ENCODE data around the gene CDK16. TPM values are rescaled to one million over a fixed set of nuclear protein-coding genes. Genes with fewer than 3 reads are reported as not detected.

Gene CDK16
- total RNA-seq, 2 experiments from 2014 or later: 48.7 to 54.2 TPM

DNA sequence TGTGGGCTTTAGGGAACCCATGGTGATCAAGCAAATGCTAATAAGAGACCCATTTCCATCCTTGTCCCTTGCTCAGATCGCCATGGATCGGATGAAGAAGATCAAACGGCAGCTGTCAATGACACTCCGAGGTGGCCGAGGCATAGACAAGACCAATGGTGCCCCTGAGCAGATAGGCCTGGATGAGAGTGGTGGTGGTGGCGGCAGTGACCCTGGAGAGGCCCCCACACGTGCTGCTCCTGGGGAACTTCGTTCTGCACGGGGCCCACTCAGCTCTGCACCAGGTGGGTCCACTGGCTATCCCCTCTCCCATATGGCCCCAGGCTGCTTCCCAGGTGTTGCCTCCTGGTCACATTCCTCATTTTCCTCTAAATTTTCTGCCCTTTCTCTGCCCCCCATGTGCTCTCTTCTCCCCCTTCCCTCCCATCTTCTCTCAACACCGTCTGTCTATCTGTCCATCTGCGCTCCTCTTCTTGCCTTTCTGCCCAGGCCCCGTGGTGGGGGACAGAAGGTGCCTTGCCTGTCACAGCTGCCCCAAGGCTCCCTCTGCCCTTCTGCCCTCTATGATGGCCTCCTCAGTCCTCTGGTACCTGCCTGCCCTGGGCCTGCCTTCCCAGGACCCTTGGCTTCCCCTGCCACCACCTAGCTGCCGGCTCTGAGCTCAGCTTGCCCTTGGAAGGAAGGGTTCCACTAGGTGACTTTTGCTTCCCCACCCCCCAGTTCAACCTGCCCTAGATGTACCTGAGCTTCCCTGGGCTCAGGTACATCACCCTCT is 5.2 kb downstream of the CDK16 start:
- CTCF ChIA-PET: no interaction called here
- POLR2A ChIA-PET: interaction anchor here (1.3 kb wide), 1 partner anchor 10 kb away, joined by 6 read pairs; the partner anchor contains the start of gene USP11

DNA sequence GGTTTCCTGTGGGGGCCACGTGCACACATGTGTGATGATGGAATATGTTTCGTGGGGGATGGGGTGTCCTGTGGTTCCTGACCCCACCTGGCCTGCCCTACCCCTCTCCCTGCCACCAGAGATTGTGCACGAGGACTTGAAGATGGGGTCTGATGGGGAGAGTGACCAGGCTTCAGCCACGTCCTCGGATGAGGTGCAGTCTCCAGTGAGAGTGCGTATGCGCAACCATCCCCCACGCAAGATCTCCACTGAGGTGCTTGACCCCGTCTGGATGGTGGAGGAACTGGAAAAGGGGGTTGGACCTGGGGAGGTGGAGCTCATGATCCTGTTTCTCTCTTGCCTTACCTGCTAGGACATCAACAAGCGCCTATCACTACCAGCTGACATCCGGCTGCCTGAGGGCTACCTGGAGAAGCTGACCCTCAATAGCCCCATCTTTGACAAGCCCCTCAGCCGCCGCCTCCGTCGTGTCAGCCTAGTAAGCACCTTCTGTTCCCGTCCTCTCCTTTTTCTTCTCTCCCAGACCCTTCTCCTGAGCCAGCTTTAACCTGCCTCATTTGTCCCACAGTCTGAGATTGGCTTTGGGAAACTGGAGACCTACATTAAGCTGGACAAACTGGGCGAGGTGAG is 5.9 kb downstream of the CDK16 start:
- ChIA-PET POLR2A (interaction anchor here (1.3 kb wide), 1 partner anchor 9 kb away, joined by 6 read pairs; the partner anchor contains the start of gene USP11), CTCF (no interaction called here)

DNA sequence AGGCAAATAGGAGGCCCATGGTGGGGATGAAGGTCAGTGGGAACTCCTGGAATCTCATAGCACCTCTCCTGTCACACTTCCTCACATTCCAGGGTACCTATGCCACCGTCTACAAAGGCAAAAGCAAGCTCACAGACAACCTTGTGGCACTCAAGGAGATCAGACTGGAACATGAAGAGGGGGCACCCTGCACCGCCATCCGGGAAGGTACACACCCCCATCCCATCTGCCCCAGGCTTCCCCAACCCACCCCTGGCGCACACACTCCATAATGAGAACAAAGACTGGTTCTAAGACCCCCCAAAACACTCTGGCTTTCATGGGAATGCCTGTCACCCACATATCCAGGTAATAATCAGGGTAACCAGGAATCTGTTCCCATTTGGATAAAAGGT is 6.4 kb downstream of the CDK16 start:
- ChIA-PET CTCF (no interaction called here), POLR2A (interaction anchor here (1.3 kb wide), 1 partner anchor 8 kb away, joined by 6 read pairs; the partner anchor contains the start of gene USP11)

DNA sequence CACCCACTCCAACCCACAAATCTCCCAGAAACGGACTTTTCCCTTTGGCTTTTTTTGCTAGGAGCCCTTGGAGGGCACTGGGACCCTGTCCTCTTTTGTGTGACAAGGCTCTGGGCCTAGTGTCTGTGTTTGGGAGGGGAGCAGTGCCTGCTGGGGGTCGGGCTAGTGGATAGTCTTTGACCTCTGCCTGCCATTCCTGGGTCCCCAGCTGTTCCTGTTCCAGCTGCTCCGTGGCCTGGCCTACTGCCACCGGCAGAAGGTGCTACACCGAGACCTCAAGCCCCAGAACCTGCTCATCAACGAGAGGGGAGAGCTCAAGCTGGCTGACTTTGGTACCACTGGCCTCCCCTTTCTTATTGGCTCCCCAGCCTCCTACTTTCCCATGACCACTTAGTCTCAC is 7.6 kb downstream of the CDK16 start:
- CTCF ChIA-PET: no interaction called here
- POLR2A ChIA-PET: no interaction called here

DNA sequence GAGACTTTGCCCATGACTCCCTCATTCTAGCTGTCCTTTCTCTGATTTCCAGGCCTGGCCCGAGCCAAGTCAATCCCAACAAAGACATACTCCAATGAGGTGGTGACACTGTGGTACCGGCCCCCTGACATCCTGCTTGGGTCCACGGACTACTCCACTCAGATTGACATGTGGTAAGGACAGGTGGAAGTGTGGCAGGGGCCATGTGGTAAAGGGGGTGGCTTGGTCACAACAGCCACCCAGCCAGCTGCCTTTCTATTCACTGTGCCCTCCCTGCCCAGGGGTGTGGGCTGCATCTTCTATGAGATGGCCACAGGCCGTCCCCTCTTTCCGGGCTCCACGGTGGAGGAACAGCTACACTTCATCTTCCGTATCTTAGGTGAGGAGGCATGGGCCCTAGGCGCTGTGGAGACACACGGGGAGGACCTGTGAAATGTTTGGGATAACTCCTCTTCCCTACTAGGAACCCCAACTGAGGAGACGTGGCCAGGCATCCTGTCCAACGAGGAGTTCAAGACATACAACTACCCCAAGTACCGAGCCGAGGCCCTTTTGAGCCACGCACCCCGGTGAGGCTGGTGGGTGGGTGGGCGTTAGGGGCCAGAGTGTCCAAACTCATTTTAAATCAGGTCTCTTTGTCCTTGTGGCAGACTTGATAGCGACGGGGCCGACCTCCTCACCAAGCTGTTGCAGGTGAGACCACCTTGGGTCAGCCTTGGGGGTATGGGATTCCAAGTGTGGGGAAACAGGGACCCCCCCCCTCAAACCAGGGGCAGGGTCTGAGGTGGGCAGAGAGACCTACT is 8.3 kb downstream of the CDK16 start:
- POLR2A ChIA-PET: no interaction called here
- CTCF ChIA-PET: no interaction called here

GRCh38 chrX:47227334-47227583 is 8.8 kb downstream of the CDK16 start:
- ChIA-PET POLR2A (no interaction called here), CTCF (no interaction called here)

DNA sequence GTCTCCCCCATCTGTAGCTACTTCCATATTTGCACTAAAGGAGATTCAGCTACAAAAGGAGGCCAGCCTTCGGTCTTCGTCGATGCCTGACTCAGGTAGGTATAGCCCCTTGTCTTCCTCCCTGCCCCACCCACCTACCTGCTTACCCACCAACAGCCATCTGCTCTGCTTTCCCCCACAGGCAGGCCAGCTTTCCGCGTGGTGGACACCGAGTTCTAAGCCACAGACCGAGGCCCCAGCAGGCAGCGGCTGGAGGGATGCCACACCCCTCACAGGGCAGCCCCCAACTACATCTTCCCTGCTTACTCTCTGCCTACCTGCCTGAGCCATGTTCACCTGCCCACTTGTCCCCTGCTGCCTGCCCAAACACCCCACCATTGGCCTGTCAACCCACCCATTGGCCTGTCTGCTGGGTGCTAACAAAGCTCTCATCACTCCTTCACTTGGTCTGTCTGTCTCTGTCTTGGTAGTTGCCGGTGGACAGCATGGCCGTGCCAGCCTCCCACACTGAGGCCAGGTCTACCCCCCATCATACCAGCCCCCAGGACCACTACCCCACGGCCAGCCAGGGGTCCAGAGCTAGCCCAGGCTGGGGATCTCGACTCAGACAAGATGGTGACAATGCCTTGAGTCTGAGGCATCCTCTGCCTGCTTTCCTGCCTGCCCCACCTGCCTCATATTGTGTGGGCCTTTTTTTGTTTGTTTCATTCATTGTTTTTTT is 10.2 kb downstream of the CDK16 start:
- CTCF ChIA-PET: no interaction called here
- POLR2A ChIA-PET: no interaction called here

GRCh38 chrX:47229427-47229826 is 10.9 kb downstream of the CDK16 start:
- CTCF ChIA-PET: no interaction called here
- POLR2A ChIA-PET: no interaction called here

DNA sequence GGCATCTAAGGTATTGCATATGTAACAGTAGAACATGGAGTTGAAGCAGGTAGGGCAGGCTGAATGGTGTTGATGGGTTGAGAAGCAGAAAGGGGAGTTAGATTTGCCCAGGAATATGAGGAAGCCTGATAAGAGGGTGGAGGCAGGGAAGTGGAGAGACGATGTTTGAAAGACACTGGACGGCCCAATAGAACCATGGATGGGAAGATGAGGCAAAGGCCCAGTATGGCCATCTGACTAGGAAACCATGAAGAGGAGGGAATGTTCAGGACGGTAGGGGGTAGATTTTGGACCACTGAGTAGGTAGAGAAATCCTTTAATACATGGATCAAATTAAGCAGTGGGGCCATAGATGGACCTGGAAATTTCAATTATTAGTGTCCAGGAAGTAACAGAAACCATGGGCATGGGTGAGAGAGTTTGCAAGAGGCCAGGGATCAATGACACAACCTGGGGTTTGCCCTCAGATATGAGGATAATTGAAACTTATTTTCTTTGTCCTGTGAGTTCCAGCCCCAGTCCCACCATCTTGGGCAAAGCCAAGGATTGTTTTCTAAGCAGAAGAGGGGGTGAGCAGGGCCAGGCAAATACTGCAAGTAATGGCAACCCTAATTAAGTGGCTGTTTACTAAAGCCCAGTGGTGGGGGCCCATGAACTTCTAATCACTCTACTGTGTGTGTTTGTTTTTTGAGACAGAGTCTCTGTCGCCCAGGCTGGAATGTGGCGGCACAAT is 11.8 kb downstream of the CDK16 start:
- CTCF ChIA-PET: no interaction called here
- POLR2A ChIA-PET: no interaction called here

- POLR2A ChIA-PET: no interaction called here
- CTCF ChIA-PET: no interaction called here
Measured at GRCh38 chrX:47231167-47231566, 12.7 kb downstream of the CDK16 start.

DNA sequence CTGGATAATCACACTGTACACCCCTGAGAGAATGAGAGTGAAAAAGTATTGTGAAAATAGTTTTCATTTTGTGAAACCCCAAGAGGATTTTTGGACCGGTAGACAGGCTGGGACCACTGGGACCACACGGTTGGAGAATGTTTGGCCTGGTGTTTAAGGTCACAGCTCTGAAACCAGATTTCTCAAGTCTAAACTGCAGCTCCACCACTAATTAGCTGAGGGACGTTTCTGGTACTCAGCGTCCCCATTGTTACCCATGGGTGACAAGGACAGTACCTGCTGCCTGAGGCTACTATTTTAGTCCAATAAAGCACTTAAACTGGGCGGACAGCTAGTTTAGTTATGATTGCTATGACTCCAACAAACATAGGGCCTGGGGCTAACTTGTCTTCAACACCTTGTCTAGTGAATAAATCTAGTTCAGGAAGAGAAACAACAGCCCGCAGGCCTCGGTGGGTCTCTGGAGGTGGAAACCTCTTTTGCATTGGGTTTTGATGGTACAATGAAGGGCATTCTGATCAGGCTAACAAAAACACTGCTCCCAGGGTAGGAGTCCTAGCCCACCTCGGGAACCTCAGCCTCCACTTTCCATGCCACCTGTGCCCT is 13.8 kb downstream of the CDK16 start:
- ChIA-PET CTCF (interaction anchor here (1.0 kb wide), 1 partner anchor 152 kb away, joined by 3 read pairs; no protein-coding TSS in a partner anchor), POLR2A (interaction anchor here (0.7 to 1.6 kb wide), 3 partner anchors 14 to 41 kb away, joined by 3 to 13 read pairs (median 3); partner anchors contain the start of gene CDK16)

DNA sequence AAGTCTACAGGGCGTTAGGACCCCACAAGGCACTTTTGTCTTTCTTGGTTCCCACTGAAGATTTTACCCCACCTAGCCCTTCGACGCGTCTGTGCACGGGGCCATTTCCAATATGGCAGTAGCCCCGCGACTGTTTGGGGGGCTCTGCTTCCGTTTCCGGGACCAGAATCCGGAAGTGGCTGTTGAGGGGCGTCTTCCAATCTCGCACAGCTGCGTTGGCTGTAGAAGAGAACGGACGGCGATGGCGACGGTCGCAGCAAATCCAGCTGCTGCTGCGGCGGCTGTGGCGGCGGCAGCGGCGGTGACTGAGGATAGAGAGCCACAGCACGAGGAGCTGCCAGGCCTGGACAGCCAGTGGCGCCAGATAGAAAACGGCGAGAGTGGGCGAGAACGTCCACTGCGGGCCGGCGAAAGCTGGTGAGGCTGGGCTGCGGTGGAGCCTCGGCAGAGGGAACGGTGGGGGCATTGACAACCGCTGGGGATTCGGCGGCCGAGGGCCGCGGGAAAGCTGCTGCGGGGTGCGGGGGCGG is 14.4 kb downstream of the CDK16 start, which contains the start of gene USP11:
USP11 (plus strand) TSS at position 207 of the 530 bp plus-strand sequence; CDS start at position 242, 35 bp downstream.
- CTCF ChIA-PET: interaction anchor here (1.0 kb wide), 1 partner anchor 152 kb away, joined by 3 read pairs; no protein-coding TSS in a partner anchor

DNA sequence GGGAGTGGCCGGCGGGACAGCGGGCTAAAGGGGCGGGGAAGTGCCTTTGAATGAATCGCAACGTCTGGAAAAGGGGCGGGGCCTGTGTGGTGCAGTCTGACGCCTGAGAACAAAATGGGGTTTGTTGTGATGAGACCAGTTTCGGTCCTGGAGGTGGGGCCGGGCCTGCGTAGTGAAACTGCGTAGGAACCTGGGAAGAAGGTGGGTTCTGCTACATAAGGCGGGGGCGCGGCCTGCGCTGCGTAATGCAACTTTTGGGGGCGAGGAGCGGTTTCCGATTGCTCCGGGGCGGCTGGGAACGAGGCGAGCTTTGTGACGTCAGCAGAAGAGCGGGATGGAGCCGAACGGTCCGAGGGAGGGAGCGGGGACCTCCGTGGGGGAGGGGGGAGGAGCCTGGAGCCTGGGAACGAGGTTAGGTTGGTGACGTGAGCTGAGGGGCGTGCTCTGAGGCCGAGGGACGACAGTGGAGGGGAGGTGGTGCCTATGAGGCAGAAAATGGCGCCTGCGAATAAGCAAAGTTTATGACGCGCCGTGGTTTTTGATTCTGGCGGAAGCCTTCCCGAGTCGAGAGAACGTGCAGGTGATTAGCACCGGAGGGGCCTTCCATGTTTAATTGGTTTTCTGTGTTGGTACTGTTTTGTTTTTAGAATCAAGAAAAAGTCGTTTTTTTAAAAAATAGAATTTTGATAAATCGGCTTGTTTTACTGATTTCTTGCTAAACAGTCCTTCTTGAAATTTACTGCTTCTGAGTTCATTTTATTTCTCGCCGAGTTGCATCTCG is 15.0 kb downstream of the CDK16 start:
- CTCF ChIA-PET: no interaction called here
- POLR2A ChIA-PET: interaction anchor here (1.1 to 1.6 kb wide), 3 partner anchors 9 to 43 kb away, joined by 3 to 13 read pairs (median 6); partner anchors contain the start of gene CDK16

More for the DNA sequence above, 14.4 kb downstream of the CDK16 start, which contains the start of gene USP11:
- POLR2A ChIA-PET: interaction anchor here (0.7 to 1.6 kb wide), 4 partner anchors 8 to 42 kb away, joined by 3 to 13 read pairs (median 4); partner anchors contain the start of gene CDK16

DNA sequence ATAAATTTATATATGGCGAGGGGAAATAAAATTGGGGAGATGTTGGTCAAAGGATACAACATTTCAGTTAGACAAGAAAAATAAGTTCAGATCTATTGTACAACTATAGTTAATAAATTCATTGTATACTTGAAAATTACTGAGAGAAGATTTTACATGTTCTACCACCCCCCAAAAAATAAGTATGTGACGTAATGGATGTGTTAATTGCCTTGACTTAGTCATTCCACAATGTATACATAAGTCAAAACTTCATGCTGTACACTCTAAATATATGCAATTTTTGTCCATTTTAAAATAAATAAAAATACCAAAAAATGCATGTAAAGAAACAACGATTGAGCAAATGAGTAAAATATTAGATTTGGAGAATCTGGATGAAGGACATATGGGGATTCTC is 16.1 kb downstream of the CDK16 start:
- CTCF ChIA-PET: no interaction called here
- POLR2A ChIA-PET: no interaction called here

DNA sequence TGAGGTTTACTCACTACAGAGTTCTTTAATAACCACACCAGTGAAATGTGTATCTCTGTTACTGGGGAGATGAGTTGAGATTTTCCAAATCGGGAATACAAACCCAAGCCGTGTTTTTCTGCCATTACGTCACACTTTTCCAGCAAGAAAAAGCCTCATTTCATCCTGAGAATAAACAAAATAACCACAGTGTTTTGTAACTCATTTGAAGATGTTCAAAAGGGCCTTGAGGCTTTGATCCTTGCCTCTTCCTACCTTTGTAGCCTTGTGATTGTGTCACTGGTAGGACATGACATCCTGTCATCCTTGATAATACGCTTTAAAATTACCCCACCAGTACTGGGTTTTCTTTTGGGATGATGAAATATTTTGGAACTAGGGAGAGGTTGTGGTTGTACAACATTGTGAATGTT is 17.2 kb downstream of the CDK16 start:
- ChIA-PET CTCF (no interaction called here), POLR2A (no interaction called here)

- CTCF ChIA-PET: no interaction called here
- POLR2A ChIA-PET: no interaction called here
Measured at GRCh38 chrX:47239199-47239598, 20.7 kb downstream of the CDK16 start.

DNA sequence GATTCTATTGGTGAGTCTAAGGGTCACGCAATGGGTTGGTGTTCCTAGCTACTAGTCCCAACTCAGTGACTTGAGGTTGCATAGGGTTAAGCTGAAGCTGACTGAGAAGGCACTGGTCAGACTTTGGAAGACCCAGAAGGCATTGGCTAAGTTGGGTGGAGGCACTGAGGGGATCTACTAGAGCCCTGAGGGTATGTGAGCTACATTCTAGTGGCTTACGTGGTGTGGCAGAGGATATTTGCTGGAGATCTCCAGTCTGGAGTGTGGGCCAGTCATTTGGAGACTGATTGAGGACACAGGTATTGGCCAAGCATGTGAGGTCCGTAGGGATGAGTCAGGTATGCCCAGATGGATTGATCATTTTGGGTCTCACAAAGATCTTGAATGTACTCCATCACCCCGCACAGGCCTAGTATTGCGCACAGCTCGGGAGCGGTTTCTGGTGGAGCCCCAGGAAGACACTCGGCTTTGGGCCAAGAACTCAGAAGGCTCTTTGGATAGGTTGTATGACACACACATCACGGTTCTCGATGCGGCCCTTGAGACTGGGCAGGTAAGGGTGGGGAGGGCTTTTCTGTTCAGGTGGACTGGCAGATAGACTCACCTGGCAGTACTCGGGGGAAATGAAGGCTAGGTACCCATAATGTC is 21.5 kb downstream of the CDK16 start:
- CTCF ChIA-PET: interaction anchor here (0.6 kb wide), 1 partner anchor 153 kb away, joined by 3 read pairs; no protein-coding TSS in a partner anchor
- POLR2A ChIA-PET: no interaction called here
